ENCODE measurements around the gene RHOC.

Gene RHOC

GRCh38 chr1:112707221-112708001 lies 484 bp upstream of the RHOC start:
- peak; percentile 89 for TF ChIP-seq CTCF (IDR thresholded peaks at IDR 0.05)
- H3K4me3 ChIP-seq = peak overlapping the region; percentile 98
- H3K27ac ChIP-seq = peak overlapping the region; percentile 95 to 99

GRCh38 chr1:112704934-112705627 lies 1.8 kb downstream of the RHOC start:
- no peak for TF ChIP-seq CTCF (IDR thresholded peaks at IDR 0.05)
- Histone ChIP-seq H3K4me3 (peak overlapping the region; percentile 98), H3K27ac (peak overlapping the region; percentile 83 to 99)
- peak; percentile 95 for DNase-seq (ENCODE audit: low spot score)

More at GRCh38 chr1:112707221-112708001, 484 bp upstream of the RHOC start:
- peak; percentile 93 for DNase-seq (ENCODE audit: low spot score)

GRCh38 chr1:112704391-112704933 lies 2.5 kb downstream of the RHOC start:
- no peak for TF ChIP-seq CTCF (IDR thresholded peaks at IDR 0.05)
- Histone ChIP-seq H3K27ac (peak overlapping the region; percentile 83 to 99), H3K4me3 (peak overlapping the region; percentile 98)
- no peak for DNase-seq (ENCODE audit: low spot score)

GRCh38 chr1:112703706-112704105 lies 3.2 kb downstream of the RHOC start:
- Histone ChIP-seq H3K27ac (peak overlapping the region; percentile 83 to 99), H3K4me3 (peak overlapping the region; percentile 98)
- TF ChIP-seq CTCF (IDR thresholded peaks at IDR 0.05) = no peak
- no peak for DNase-seq (ENCODE audit: low spot score)

GRCh38 chr1:112702420-112703261 lies 4.3 kb downstream of the RHOC start:
- no peak overlapping the region for H3K4me3 ChIP-seq
- TF ChIP-seq CTCF (IDR thresholded peaks at IDR 0.05) = no peak
- DNase-seq (ENCODE audit: low spot score) = no peak
- peak overlapping the region; percentile 59 to 99 for H3K27ac ChIP-seq

GRCh38 chr1:112702067-112702395 lies 4.9 kb downstream of the RHOC start:
- Histone ChIP-seq H3K4me3 (no peak overlapping the region), H3K27ac (peak overlapping the region; percentile 59 to 99)
- DNase-seq (ENCODE audit: low spot score) = no peak
- TF ChIP-seq CTCF (IDR thresholded peaks at IDR 0.05) = no peak

All from coronary artery (tissue), 2 donors.